SK-N-SH treated with all-trans-retinoic acid at 6 μM for 48 hours (cell line): ENCODE data around the gene MSMP.

Experiments used
- ATAC-seq: fragments of 200-7000 bp; cut with Tn5 transposase; 3 replicates; pipeline ENCODE4 v1.9.1; 2020; ENCODE audit warnings: mild to moderate bottlenecking, moderate library complexity
- ARNTL ChIP-seq: fragments of 450-650 bp; formaldehyde crosslinking; IDR thresholded peaks from 2 replicates; pipeline ENCODE4 v1.5.0; 2020; ENCODE audit warnings: low read depth, mild to moderate bottlenecking, moderate library complexity, borderline replicate concordance
- BACH2 ChIP-seq: fragments of 250-450 bp; sonication (Bioruptor Pico); IDR thresholded peaks from 2 replicates; pipeline ENCODE4 v1.9.0; 2021; ENCODE audit warnings: mild to moderate bottlenecking, borderline replicate concordance
- ESRRG ChIP-seq: fragments of 250-450 bp; sonication (Bioruptor Pico); IDR thresholded peaks from 2 replicates; pipeline ENCODE4 v1.6.1; 2021; ENCODE audit warnings: mild to moderate bottlenecking
- GLIS3 ChIP-seq: fragments of 250-450 bp; sonication (Bioruptor Pico); IDR thresholded peaks from 2 replicates; pipeline ENCODE4 v1.5.0; 2020; ENCODE audit warnings: mild to moderate bottlenecking, moderate library complexity
- ISL1 ChIP-seq: fragments of 250-450 bp; sonication (Bioruptor Pico); IDR thresholded peaks from 2 replicates; pipeline ENCODE4 v2.1.2; 2022; ENCODE audit warnings: mild to moderate bottlenecking, moderate library complexity
- OSR1 ChIP-seq: fragments of 250-450 bp; sonication (Bioruptor Pico); IDR thresholded peaks from 2 replicates; pipeline ENCODE4 v1.8.0; 2022; ENCODE audit warnings: moderate library complexity, mild to moderate bottlenecking, inconsistent platforms
- POU6F1 ChIP-seq: fragments of 250-450 bp; sonication (Bioruptor Pico); IDR thresholded peaks from 2 replicates; pipeline ENCODE4 v1.8.0; 2021; ENCODE audit warnings: low read depth, mild to moderate bottlenecking, moderate library complexity, borderline replicate concordance
- PPARA ChIP-seq: fragments of 250-450 bp; sonication (Bioruptor Pico); IDR thresholded peaks from 2 replicates; pipeline ENCODE4 v1.5.0; 2020; ENCODE audit warnings: mild to moderate bottlenecking, borderline replicate concordance
- RARB ChIP-seq: fragments of 250-450 bp; sonication (Bioruptor Pico); IDR thresholded peaks from 2 replicates; pipeline ENCODE4 v1.8.0; 2021; ENCODE audit warnings: mild to moderate bottlenecking, moderate library complexity
- SNAI2 ChIP-seq: fragments of 250-450 bp; sonication (Bioruptor Pico); IDR thresholded peaks from 2 replicates; pipeline ENCODE4 v1.5.0; 2020; ENCODE audit warnings: mild to moderate bottlenecking, moderate library complexity
- TCF4 ChIP-seq: fragments of 250-450 bp; sonication (Bioruptor Pico); IDR thresholded peaks from 2 replicates; pipeline ENCODE4 v1.8.0; 2021; ENCODE audit warnings: mild to moderate bottlenecking, moderate library complexity, borderline replicate concordance
- TOX ChIP-seq: fragments of 250-450 bp; sonication (Bioruptor Pico); IDR thresholded peaks from 2 replicates; pipeline ENCODE4 v1.8.0; 2021; ENCODE audit warnings: mild to moderate bottlenecking, moderate library complexity, borderline replicate concordance
- TSHZ2 ChIP-seq: fragments of 250-450 bp; sonication (Bioruptor Pico); IDR thresholded peaks from 2 replicates; pipeline ENCODE4 v1.5.0; 2020; ENCODE audit warnings: mild to moderate bottlenecking, moderate library complexity
- ZC3H10 ChIP-seq: fragments of 250-450 bp; sonication (Bioruptor Pico); IDR thresholded peaks from 2 replicates; pipeline ENCODE4 v1.5.1; 2021; ENCODE audit warnings: mild to moderate bottlenecking, moderate library complexity
- ZFP3 ChIP-seq: fragments of 250-450 bp; sonication (Bioruptor Pico); IDR thresholded peaks from 2 replicates; pipeline ENCODE4 v1.5.0; 2020; ENCODE audit warnings: mild to moderate bottlenecking, moderate library complexity
- ZNF565 ChIP-seq: fragments of 450-650 bp; formaldehyde crosslinking; conservative IDR thresholded peaks from 2 replicates; pipeline ENCODE4 v1.5.0; 2020; ENCODE audit warnings: low read depth, mild to moderate bottlenecking, moderate library complexity
- ZNF70 ChIP-seq: fragments of 450-650 bp; formaldehyde crosslinking; IDR thresholded peaks from 2 replicates; pipeline ENCODE4 v1.5.0; 2020; ENCODE audit warnings: mild to moderate bottlenecking, moderate library complexity
- ZNF8 ChIP-seq: fragments of 450-650 bp; formaldehyde crosslinking; IDR thresholded peaks from 2 replicates; pipeline ENCODE4 v1.5.0; 2020; ENCODE audit warnings: mild to moderate bottlenecking, moderate library complexity
- TF ChIP-seq, protein P1 (sequence below): fragments of 250-450 bp; sonication (Bioruptor Pico); IDR thresholded peaks from 2 replicates; pipeline ENCODE4 v1.5.1; 2021; ENCODE audit warnings: mild to moderate bottlenecking, moderate library complexity
- TF ChIP-seq, protein P2 (sequence below): fragments of 250-450 bp; sonication (Bioruptor Pico); IDR thresholded peaks from 2 replicates; pipeline ENCODE4 v1.8.0; 2020; ENCODE audit warnings: mild to moderate bottlenecking, moderate library complexity, borderline replicate concordance
- TF ChIP-seq, protein P3 (sequence below): fragments of 250-450 bp; sonication (Bioruptor Pico); IDR thresholded peaks from 2 replicates; pipeline ENCODE4 v1.5.1; 2020; ENCODE audit warnings: low read depth, mild to moderate bottlenecking, moderate library complexity

The MSMP gene

DNA sequence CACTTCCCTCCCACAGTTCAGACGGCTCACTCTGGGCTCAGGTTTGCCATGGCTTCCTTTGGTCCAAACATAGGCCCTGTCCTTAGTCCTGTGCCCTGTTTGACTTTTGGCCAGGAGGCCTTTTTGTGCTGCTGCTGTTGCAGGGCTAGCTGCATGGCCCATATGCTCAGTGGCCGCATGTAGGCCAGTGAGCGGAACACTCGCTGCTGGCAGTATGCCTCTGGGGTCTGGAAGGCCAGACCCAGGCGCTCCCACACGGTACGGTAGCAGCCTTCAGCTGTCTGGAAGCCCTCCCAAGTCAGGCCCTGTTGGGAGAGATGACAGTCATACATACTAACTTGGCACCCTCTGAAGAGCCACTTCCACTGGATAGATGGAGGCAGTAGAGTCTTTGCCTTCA lies 16.9 kb downstream of the MSMP start:
- ATAC-seq, result no peak
- TF ChIP-seq ESRRG, result no peak
- no peak for TF ChIP-seq SNAI2 (CRISPR knock-in tag)
- no peak for TF ChIP-seq ZNF70 (CRISPR knock-in tag)
- no peak for TF ChIP-seq ZFP3 (CRISPR knock-in tag)
- no peak for TF ChIP-seq OSR1 (CRISPR knock-in tag)
- TF ChIP-seq TOX (CRISPR knock-in tag), result no peak
- TF ChIP-seq PPARA (CRISPR knock-in tag), result no peak
- TF ChIP-seq ZNF565, result no peak

DNA sequence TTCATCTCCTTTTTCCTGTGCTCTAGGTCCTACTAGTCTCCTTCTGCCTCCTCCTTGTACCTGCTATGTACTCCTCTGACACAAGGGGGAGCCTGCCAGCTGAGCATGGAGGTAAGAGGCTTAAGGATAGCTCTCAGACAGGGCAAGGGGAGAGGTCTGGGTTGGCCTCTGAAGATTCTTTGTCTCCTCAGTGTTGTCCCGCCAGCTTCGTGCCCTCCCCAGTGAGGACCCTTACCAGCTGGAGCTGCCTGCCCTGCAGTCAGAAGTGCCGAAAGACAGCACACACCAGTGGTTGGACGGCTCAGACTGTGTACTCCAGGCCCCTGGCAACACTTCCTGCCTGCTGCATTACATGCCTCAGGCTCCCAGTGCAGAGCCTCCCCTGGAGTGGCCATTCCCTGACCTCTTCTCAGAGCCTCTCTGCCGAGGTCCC lies 17.9 kb downstream of the MSMP start:
- TF ChIP-seq TCF4 (no peak), TOX (CRISPR knock-in tag) (no peak), TSHZ2 (CRISPR knock-in tag) (no peak), ISL1 (CRISPR knock-in tag) (no peak), ARNTL (no peak), ZC3H10 (CRISPR knock-in tag) (no peak), BACH2 (no peak), GLIS3 (no peak), ESRRG (no peak), OSR1 (CRISPR knock-in tag) (no peak), ZNF8 (CRISPR knock-in tag) (no peak)
- TF ChIP-seq, protein P1, sequence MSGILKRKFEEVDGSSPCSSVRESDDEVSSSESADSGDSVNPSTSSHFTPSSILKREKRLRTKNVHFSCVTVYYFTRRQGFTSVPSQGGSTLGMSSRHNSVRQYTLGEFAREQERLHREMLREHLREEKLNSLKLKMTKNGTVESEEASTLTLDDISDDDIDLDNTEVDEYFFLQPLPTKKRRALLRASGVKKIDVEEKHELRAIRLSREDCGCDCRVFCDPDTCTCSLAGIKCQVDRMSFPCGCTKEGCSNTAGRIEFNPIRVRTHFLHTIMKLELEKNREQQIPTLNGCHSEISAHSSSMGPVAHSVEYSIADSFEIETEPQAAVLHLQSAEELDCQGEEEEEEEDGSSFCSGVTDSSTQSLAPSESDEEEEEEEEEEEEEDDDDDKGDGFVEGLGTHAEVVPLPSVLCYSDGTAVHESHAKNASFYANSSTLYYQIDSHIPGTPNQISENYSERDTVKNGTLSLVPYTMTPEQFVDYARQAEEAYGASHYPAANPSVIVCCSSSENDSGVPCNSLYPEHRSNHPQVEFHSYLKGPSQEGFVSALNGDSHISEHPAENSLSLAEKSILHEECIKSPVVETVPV (CRISPR knock-in tag), result no peak
- TF ChIP-seq, protein P2, sequence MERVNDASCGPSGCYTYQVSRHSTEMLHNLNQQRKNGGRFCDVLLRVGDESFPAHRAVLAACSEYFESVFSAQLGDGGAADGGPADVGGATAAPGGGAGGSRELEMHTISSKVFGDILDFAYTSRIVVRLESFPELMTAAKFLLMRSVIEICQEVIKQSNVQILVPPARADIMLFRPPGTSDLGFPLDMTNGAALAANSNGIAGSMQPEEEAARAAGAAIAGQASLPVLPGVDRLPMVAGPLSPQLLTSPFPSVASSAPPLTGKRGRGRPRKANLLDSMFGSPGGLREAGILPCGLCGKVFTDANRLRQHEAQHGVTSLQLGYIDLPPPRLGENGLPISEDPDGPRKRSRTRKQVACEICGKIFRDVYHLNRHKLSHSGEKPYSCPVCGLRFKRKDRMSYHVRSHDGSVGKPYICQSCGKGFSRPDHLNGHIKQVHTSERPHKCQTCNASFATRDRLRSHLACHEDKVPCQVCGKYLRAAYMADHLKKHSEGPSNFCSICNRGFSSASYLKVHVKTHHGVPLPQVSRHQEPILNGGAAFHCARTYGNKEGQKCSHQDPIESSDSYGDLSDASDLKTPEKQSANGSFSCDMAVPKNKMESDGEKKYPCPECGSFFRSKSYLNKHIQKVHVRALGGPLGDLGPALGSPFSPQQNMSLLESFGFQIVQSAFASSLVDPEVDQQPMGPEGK, result no peak
- TF ChIP-seq, protein P3, sequence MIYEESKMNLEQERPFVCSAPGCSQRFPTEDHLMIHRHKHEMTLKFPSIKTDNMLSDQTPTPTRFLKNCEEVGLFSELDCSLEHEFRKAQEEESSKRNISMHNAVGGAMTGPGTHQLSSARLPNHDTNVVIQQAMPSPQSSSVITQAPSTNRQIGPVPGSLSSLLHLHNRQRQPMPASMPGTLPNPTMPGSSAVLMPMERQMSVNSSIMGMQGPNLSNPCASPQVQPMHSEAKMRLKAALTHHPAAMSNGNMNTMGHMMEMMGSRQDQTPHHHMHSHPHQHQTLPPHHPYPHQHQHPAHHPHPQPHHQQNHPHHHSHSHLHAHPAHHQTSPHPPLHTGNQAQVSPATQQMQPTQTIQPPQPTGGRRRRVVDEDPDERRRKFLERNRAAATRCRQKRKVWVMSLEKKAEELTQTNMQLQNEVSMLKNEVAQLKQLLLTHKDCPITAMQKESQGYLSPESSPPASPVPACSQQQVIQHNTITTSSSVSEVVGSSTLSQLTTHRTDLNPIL (CRISPR knock-in tag), result no peak
- ATAC-seq, result peak; percentile 40

DNA sequence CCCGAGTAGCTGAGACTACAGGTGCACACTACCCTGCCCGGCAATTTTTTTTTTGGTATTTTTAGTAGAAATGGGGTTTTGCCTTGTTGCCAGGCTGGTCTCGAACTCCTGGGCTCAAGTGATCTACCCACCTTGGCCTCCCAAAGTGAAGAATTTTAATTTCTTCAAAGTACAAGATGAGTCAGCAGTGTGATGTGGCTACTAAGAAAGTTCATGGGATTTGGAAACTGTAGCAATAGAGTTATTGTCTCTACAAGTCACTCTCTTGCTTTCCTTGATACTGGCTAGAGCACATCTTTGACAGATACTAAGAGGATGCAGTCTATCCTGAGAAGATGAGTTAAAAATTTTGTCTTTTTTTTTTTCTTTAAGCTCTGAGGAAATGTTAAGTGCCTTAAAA lies 20.0 kb downstream of the MSMP start:
- TF ChIP-seq, protein P1 (CRISPR knock-in tag), result no peak
- TF ChIP-seq POU6F1 (CRISPR knock-in tag), result no peak
- TF ChIP-seq, protein P2, result no peak
- no peak for TF ChIP-seq GLIS3
- no peak for TF ChIP-seq SNAI2 (CRISPR knock-in tag)
- no peak for TF ChIP-seq TSHZ2 (CRISPR knock-in tag)
- TF ChIP-seq RARB (CRISPR knock-in tag), result no peak
- TF ChIP-seq ISL1 (CRISPR knock-in tag), result no peak
- TF ChIP-seq TCF4, result no peak
- TF ChIP-seq BACH2, result no peak
- TF ChIP-seq ESRRG, result no peak
- TF ChIP-seq ZNF8 (CRISPR knock-in tag), result no peak

More for the DNA sequence above, 20.0 kb downstream of the MSMP start:
- ATAC-seq, result no peak
